GM12878 (cell line): Measurements from ENCODE around the gene URB1. TPM values are rescaled to one million over a fixed set of nuclear protein-coding genes. Genes with fewer than 3 reads are reported as not detected.

Experiments
- ATAC-seq: fragments of 200-7000 bp; cut with Tn5 transposase; 3 replicates; pipeline ENCODE4 v1.9.1; 2020; ENCODE audit warnings: mild to moderate bottlenecking, moderate library complexity
- BruUV-seq: library from RNA; stranded (reverse); fragments of 400-500 nt; replicated peaks from 2 replicates; lab custom pipeline; 2021; lab: Mats Ljungman, UMichigan
- CTCF ChIA-PET: fragments of 300-600 bp; sonication (Branson Sonifier 250); formaldehyde crosslinking; extraction: SDS; loops from one replicate; lab custom pipeline; 2021; ENCODE audit warnings: inconsistent platforms; lab: Yijun Ruan, JAX
- POLR2A ChIA-PET: fragments of 350-600 bp; formaldehyde crosslinking; extraction: SDS; loops from one replicate; lab custom pipeline; 2021; ENCODE audit warnings: inconsistent platforms; lab: Charles Lee
- RAD21 ChIA-PET: fragments of 300-600 bp; sonication (Branson Sonifier 250); formaldehyde crosslinking; loops from one replicate; lab custom pipeline; 2023; ENCODE audit warnings: antibody characterized with exemption; ENCODE audit not compliant: unreplicated experiment; lab: Charles Lee
- SMC1A ChIA-PET: fragments of 300-600 bp; sonication (Branson Sonifier 250); formaldehyde crosslinking; loops from one replicate; lab custom pipeline; 2023; ENCODE audit not compliant: unreplicated experiment, uncharacterized antibody; lab: Charles Lee
- DNase-seq: peaks from one replicate; pipeline ENCODE4 v3.0.0-alpha.2; 2011; ENCODE audit warnings: low read depth, low spot score
- FAIRE-seq: peaks from 3 replicates; lab custom pipeline; 2011; peaks lifted over from hg19 to GRCh38; lab: Jason Lieb, UNC
- H2AFZ ChIP-seq: 2 replicates; pipeline ENCODE4 v1.6.0; 2011; ENCODE audit warnings: low read depth, low read length, control low read depth; ENCODE audit not compliant: control insufficient read depth
- H3K27ac ChIP-seq: 2 replicates; pipeline ENCODE4 v1.5.1; 2011; ENCODE audit warnings: control low read depth; ENCODE audit not compliant: control insufficient read depth, insufficient read depth
- H3K27me3 ChIP-seq, 2 experiments: replicated peaks in 1 of 2; 2 replicates each; pipeline versions ENCODE4 v1.6.0 to v1.6.1; 2011; ENCODE audit warnings: low read length in 1 of 2; ENCODE audit not compliant: control insufficient read depth in 2 of 2, insufficient read depth in 2 of 2
- H3K36me3 ChIP-seq, 2 experiments: 2 replicates each; pipeline ENCODE4 v1.5.1; 2011; ENCODE audit warnings: low read length in 1 of 2; ENCODE audit not compliant: control insufficient read depth in 2 of 2, insufficient read depth in 2 of 2
- H3K4me1 ChIP-seq: 2 replicates; pipeline ENCODE4 v1.6.1; 2011; ENCODE audit warnings: mild to moderate bottlenecking, low read length, moderate library complexity, mixed read lengths; ENCODE audit not compliant: control insufficient read depth, insufficient read depth
- H3K4me2 ChIP-seq: 2 replicates; pipeline ENCODE4 v1.6.0; 2011; ENCODE audit warnings: control low read depth; ENCODE audit not compliant: control insufficient read depth, insufficient read depth
- H3K4me3 ChIP-seq: fragments of 200-600 bp; sonication (generic); 2 replicates; pipeline ENCODE4 v1.5.1; 2016
- H3K79me2 ChIP-seq: 2 replicates; pipeline ENCODE4 v1.6.0; 2011; ENCODE audit warnings: low read length; ENCODE audit not compliant: control insufficient read depth, insufficient read depth
- H3K9ac ChIP-seq: 2 replicates; pipeline ENCODE4 v1.8.0; 2011; ENCODE audit warnings: low read length, control low read depth, mixed read lengths; ENCODE audit not compliant: control insufficient read depth, insufficient read depth
- H3K9me3 ChIP-seq: replicated peaks from 3 replicates; pipeline ENCODE4 v1.5.1; 2011; ENCODE audit warnings: mild to moderate bottlenecking, low read length; ENCODE audit not compliant: control insufficient read depth, insufficient read depth
- H4K20me1 ChIP-seq: 2 replicates; pipeline ENCODE4 v1.6.0; 2011; ENCODE audit not compliant: control insufficient read depth, insufficient read depth
- ATF3 ChIP-seq: IDR thresholded peaks from 2 replicates; pipeline ENCODE4 v1.6.1; 2011; ENCODE audit warnings: low read depth, mild to moderate bottlenecking, low read length, moderate library complexity, borderline replicate concordance; ENCODE audit errors: extremely low read depth
- BHLHE40 ChIP-seq, 2 experiments: fragments of 450-650 bp in 1 of 2; IDR thresholded peaks; 2 replicates each; pipeline ENCODE4 v1.6.1; 2011 to 2017; ENCODE audit warnings: low read depth in 2 of 2, borderline replicate concordance in 1 of 2, improper control_type of control experiment in 1 of 2, low read length in 1 of 2, mild to moderate bottlenecking in 1 of 2
- BMI1 ChIP-seq: fragments of 450-650 bp; IDR thresholded peaks from 2 replicates; pipeline ENCODE4 v1.6.1; 2016; ENCODE audit warnings: mild to moderate bottlenecking, moderate library complexity, borderline replicate concordance
- DPF2 ChIP-seq: fragments of 450-650 bp; IDR thresholded peaks from 2 replicates; pipeline ENCODE4 v1.6.1; 2017; ENCODE audit warnings: mild to moderate bottlenecking
- ELK1 ChIP-seq: IDR thresholded peaks from 2 replicates; pipeline ENCODE4 v1.6.1; 2012; ENCODE audit warnings: low read depth, low read length, improper control_type of control experiment
- FOXK2 ChIP-seq: fragments of 450-650 bp; IDR thresholded peaks from 2 replicates; pipeline ENCODE4 v1.6.1; 2017; ENCODE audit warnings: mild to moderate bottlenecking, moderate library complexity
- IRF3 ChIP-seq: fragments of 450-650 bp; IDR thresholded peaks from 2 replicates; pipeline ENCODE4 v1.6.1; 2014; ENCODE audit warnings: mild to moderate bottlenecking
- KAT2A ChIP-seq: conservative IDR thresholded peaks from 2 replicates; pipeline ENCODE4 v1.6.1; 2011; ENCODE audit warnings: low read depth, low read length; ENCODE audit not compliant: control insufficient read depth
- KDM1A ChIP-seq: fragments of 200-600 bp; sonication (generic); IDR thresholded peaks from 2 replicates; pipeline ENCODE4 v1.6.1; 2016; ENCODE audit warnings: borderline replicate concordance
- LARP7 ChIP-seq: fragments of 450-650 bp; IDR thresholded peaks from 2 replicates; pipeline ENCODE4 v1.6.1; 2017; ENCODE audit warnings: mild to moderate bottlenecking
- MLLT1 ChIP-seq: fragments of 450-650 bp; IDR thresholded peaks from 2 replicates; pipeline ENCODE4 v1.6.1; 2016; ENCODE audit warnings: mild to moderate bottlenecking
- MYB ChIP-seq: fragments of 150-350 bp; IDR thresholded peaks from 2 replicates; pipeline ENCODE4 v1.6.1; 2014; ENCODE audit warnings: mild to moderate bottlenecking, low read depth, low read length, borderline replicate concordance
- NFIC ChIP-seq: IDR thresholded peaks from 2 replicates; pipeline ENCODE4 v1.6.1; 2012; ENCODE audit warnings: low read depth, mild to moderate bottlenecking, inconsistent platforms, low read length, moderate library complexity
- NKRF ChIP-seq: fragments of 450-650 bp; conservative IDR thresholded peaks from 2 replicates; pipeline ENCODE4 v1.6.1; 2017; ENCODE audit warnings: mild to moderate bottlenecking, moderate library complexity
- SMAD5 ChIP-seq: IDR thresholded peaks from 2 replicates; pipeline ENCODE4 v1.6.1; 2016; ENCODE audit warnings: antibody characterized with exemption, low read depth
- TCF12 ChIP-seq: IDR thresholded peaks from 2 replicates; pipeline ENCODE4 v1.6.1; 2011; ENCODE audit warnings: low read depth, mild to moderate bottlenecking, low read length
- ZBTB33 ChIP-seq: fragments of 450-650 bp; IDR thresholded peaks from 2 replicates; pipeline ENCODE4 v1.6.1; 2017; ENCODE audit warnings: mild to moderate bottlenecking
- ZNF274 ChIP-seq: IDR thresholded peaks from one replicate; pipeline ENCODE4 v1.8.0; 2011; ENCODE audit not compliant: insufficient read length, insufficient read depth
- WGBS: methylation state at CpG from one replicate; pipeline ENCODE4 v1.1.6; 2016; ENCODE audit warnings: low lambda C conversion rate; ENCODE audit not compliant: insufficient replicate concordance, insufficient coverage; ENCODE audit errors: missing lambda C conversion rate; 5-methylcytosine and 5-hydroxymethylcytosine counted together
- in situ Hi-C: fragments of 300-500 bp; cut with MboI; formaldehyde crosslinking; loops from 9 replicates; pipeline ENCODE4 v1.14.3; 2018; ENCODE audit warnings: mixed read lengths
- intact Hi-C: fragments of 100-400 bp; cut with micrococcal nuclease; formaldehyde crosslinking; loops from one replicate; pipeline ENCODE4 v1.14.2; 2022; ENCODE audit not compliant: unreplicated experiment
- polyA plus RNA-seq, 11 experiments: library from polyadenylated mRNA; depleted of rRNA in 4 of 11; unstranded in 6 of 11; stranded (reverse) in 5 of 11; fragments of >200 nt; fragmentation: Nextera tagmentation in 4 of 11; fragmentation: Illumina TruSeq in 1 of 11; extraction: Ambion mirVana in 4 of 11; extraction: Trizol in 1 of 11; gene quantifications; 1 replicate in 1 of 11; 2 replicates in 10 of 11; pipeline versions ENCODE4 v1.2.1 to v1.2.3, GENCODE V29; 2011 to 2016; ENCODE audit warnings: inconsistent platforms in 2 of 11, missing spikeins in 2 of 11, low read depth in 1 of 11
- total RNA-seq, 4 experiments: library from RNA; depleted of rRNA in 3 of 4; stranded (reverse); fragments of >200 nt in 3 of 4; fragmentation: Illumina TruSeq in 1 of 4; extraction: Trizol in 1 of 4; gene quantifications; 2 replicates each; pipeline versions ENCODE4 v1.2.1 to v1.2.3, GENCODE V29; 2013 to 2021

URB1 gene
- total and polyA plus RNA-seq, 10 of the 15 experiments (the other 5 are each of a cell fraction or from before 2014, with no cell fraction given) = 0.56 to 23.2 (median 8.9) TPM

- BruUV-seq = no TSS peak
- Histone ChIP-seq H3K79me2 (peaks cover 12% of the 10 kb centered on the region), H3K27ac (no peak overlapping the region), H3K9me3 (no peaks in the 10 kb centered on the region), H3K36me3 (no peaks in the 10 kb centered on the region; a peak in 1 of 4 replicates), H3K27me3 (no peaks in the 10 kb centered on the region), H4K20me1 (no peaks in the 10 kb centered on the region), H3K4me1 (peaks cover 5% of the 10 kb centered on the region; the same call in 1 of the 2 replicates), H3K9ac (no peak overlapping the region), H2AFZ (no peak overlapping the region), H3K4me2 (no peak overlapping the region), H3K4me3 (no peak overlapping the region)
- in situ Hi-C loops = no loop called here
- FAIRE-seq (no peak), DNase-seq (no peak), ATAC-seq (no peak)
- 90% methylated on average over 6 of the region's 6 CpGs for WGBS
- ChIA-PET SMC1A (no interaction called here), CTCF (no interaction called here), POLR2A (no interaction called here), RAD21 (no interaction called here)
- TF ChIP-seq TCF12 (no peak), KDM1A (no peak), ZBTB33 (no peak), BHLHE40 (IDR thresholded peaks at IDR 0.05; ENCODE audit: borderline replicate concordance in 1 of 2, low read depth in 2 of 2, low read length in 1 of 2) (no peak), NKRF (no peak), IRF3 (no peak), MYB (no peak), MLLT1 (no peak), BMI1 (no peak), SMAD5 (no peak), ELK1 (no peak), KAT2A (no peak), ATF3 (no peak), FOXK2 (no peak), ZNF274 (no peak), NFIC (no peak), DPF2 (no peak), LARP7 (no peak)
- intact Hi-C loops = no loop called here
Measured at GRCh38 chr21:32282992-32283391, 109.8 kb downstream of the URB1 start.
